Loucy (cell line): ENCODE results near the gene SOX13.

Source experiments
- H2AFZ ChIP-seq: fragments of 200-600 bp; sonication (generic); 2 replicates; pipeline ENCODE4 v1.6.0; 2016; ENCODE audit warnings: antibody characterized with exemption, mild to moderate bottlenecking, low read length, moderate library complexity
- H3F3A ChIP-seq: fragments of 200-600 bp; 2 replicates; pipeline ENCODE4 v1.6.0; 2016; ENCODE audit warnings: antibody characterized with exemption, low read depth, mild to moderate bottlenecking
- H3K27me3 ChIP-seq: fragments of 200-600 bp; sonication (generic); 2 replicates; pipeline ENCODE4 v1.6.1; 2014; ENCODE audit warnings: low read length, mild to moderate bottlenecking; ENCODE audit not compliant: insufficient read depth, poor library complexity, severe bottlenecking
- H3K36me3 ChIP-seq: fragments of 200-600 bp; sonication (generic); 2 replicates; pipeline ENCODE4 v1.6.1; 2016; ENCODE audit warnings: low read length; ENCODE audit not compliant: insufficient read depth
- H3K4me1 ChIP-seq: fragments of 200-600 bp; sonication (generic); 2 replicates; pipeline ENCODE4 v1.5.1; 2014; ENCODE audit warnings: low read length, mild to moderate bottlenecking; ENCODE audit not compliant: insufficient read depth, poor library complexity, severe bottlenecking
- H3K4me2 ChIP-seq: fragments of 200-600 bp; sonication (generic); 2 replicates; pipeline ENCODE4 v1.6.0; 2014; ENCODE audit warnings: antibody characterized with exemption, low read length, low read depth, mild to moderate bottlenecking; ENCODE audit not compliant: poor library complexity, severe bottlenecking
- H3K4me3 ChIP-seq: fragments of 200-600 bp; sonication (generic); 2 replicates; pipeline ENCODE4 v1.5.1; 2014; ENCODE audit warnings: low read length, mild to moderate bottlenecking, mixed read lengths; ENCODE audit not compliant: poor library complexity, severe bottlenecking
- H3K79me2 ChIP-seq: fragments of 200-600 bp; sonication (generic); 2 replicates; pipeline ENCODE4 v1.6.1; 2014; ENCODE audit warnings: low read length; ENCODE audit not compliant: insufficient read depth
- H3K9ac ChIP-seq: fragments of 200-600 bp; sonication (generic); 2 replicates; pipeline ENCODE4 v1.6.0; 2014; ENCODE audit warnings: mild to moderate bottlenecking, low read depth, low read length, moderate library complexity; ENCODE audit not compliant: poor library complexity, severe bottlenecking
- H3K9me2 ChIP-seq: fragments of 200-600 bp; sonication (generic); replicated peaks from 2 replicates; pipeline ENCODE4 v1.6.1; 2016; ENCODE audit warnings: low read depth, low read length, mixed read lengths
- H3K9me3 ChIP-seq: fragments of 200-600 bp; sonication (generic); 2 replicates; pipeline ENCODE4 v1.6.1; 2014; ENCODE audit warnings: mild to moderate bottlenecking, antibody characterized with exemption, low read length, low read depth; ENCODE audit not compliant: insufficient read depth
- H4K20me1 ChIP-seq: fragments of 200-600 bp; sonication (generic); 2 replicates; pipeline ENCODE4 v1.6.0; 2014; ENCODE audit warnings: antibody characterized with exemption, low read length, mild to moderate bottlenecking; ENCODE audit not compliant: insufficient read depth, poor library complexity, severe bottlenecking
- CTCF ChIP-seq: fragments of 200-600 bp; sonication (generic); conservative IDR thresholded peaks from 2 replicates; pipeline ENCODE4 v1.5.1; 2014; ENCODE audit warnings: mild to moderate bottlenecking, antibody characterized with exemption, low read length
- EZH2phosphoT487 ChIP-seq: fragments of 200-600 bp; IDR thresholded peaks from 2 replicates; pipeline ENCODE4 v1.6.1; 2018; ENCODE audit warnings: antibody characterized with exemption, mild to moderate bottlenecking, moderate library complexity, borderline replicate concordance

Gene SOX13

GRCh38 chr1:204104331-204105130 is 31.6 kb downstream of the SOX13 start:
- H3K27me3 ChIP-seq: no peaks in the 10 kb centered on the region
- peak overlapping the region; percentile 26; the same call in 1 of the 2 replicates for H2AFZ ChIP-seq
- H3F3A ChIP-seq: peaks cover 33% of the 10 kb centered on the region
- H3K36me3 ChIP-seq: no peaks in the 10 kb centered on the region
- H3K4me1 ChIP-seq: peaks cover 80% of the 10 kb centered on the region
- H3K9me3 ChIP-seq: no peaks in the 10 kb centered on the region
- no peaks in the 10 kb centered on the region for H3K9me2 ChIP-seq
- H3K79me2 ChIP-seq: peaks cover 27% of the 10 kb centered on the region
- peak overlapping the region; percentile 73 for H3K9ac ChIP-seq
- TF ChIP-seq CTCF: no peak
- TF ChIP-seq EZH2phosphoT487: no peak
- H3K4me2 ChIP-seq: peak overlapping the region; percentile 78
- H4K20me1 ChIP-seq: no peaks in the 10 kb centered on the region
- H3K4me3 ChIP-seq: peak overlapping the region; percentile 75

- Histone ChIP-seq H3K36me3 (no peaks in the 10 kb centered on the region), H3K9me3 (no peaks in the 10 kb centered on the region), H2AFZ (peak overlapping the region; percentile 26; the same call in 1 of the 2 replicates), H4K20me1 (no peaks in the 10 kb centered on the region), H3F3A (peaks cover 33% of the 10 kb centered on the region), H3K4me1 (peaks cover 79% of the 10 kb centered on the region), H3K4me3 (peak overlapping the region; percentile 75), H3K27me3 (no peaks in the 10 kb centered on the region), H3K4me2 (peak overlapping the region; percentile 78), H3K9me2 (no peaks in the 10 kb centered on the region), H3K79me2 (peaks cover 27% of the 10 kb centered on the region), H3K9ac (peak overlapping the region; percentile 73)
- TF ChIP-seq EZH2phosphoT487 (no peak), CTCF (peak; percentile 21; the same call in 1 of the 2 replicates)
These were observed 32.2 kb downstream of the SOX13 start for GRCh38 chr1:204105131-204105515.

- Histone ChIP-seq H2AFZ (no peak overlapping the region), H3K79me2 (peaks cover 27% of the 10 kb centered on the region), H3K9me2 (no peaks in the 10 kb centered on the region), H3K27me3 (no peaks in the 10 kb centered on the region), H3K9ac (peak overlapping the region; percentile 73), H3K4me1 (peaks cover 66% of the 10 kb centered on the region), H3K36me3 (no peaks in the 10 kb centered on the region), H3K4me3 (peak overlapping the region; percentile 75), H4K20me1 (no peaks in the 10 kb centered on the region), H3K4me2 (peak overlapping the region; percentile 78), H3K9me3 (no peaks in the 10 kb centered on the region), H3F3A (peaks cover 30% of the 10 kb centered on the region)
- TF ChIP-seq EZH2phosphoT487: no peak
- no peak for TF ChIP-seq CTCF
These were observed 33.9 kb downstream of the SOX13 start for GRCh38 chr1:204106825-204107224.
